GM12878 (cell line): ENCODE results near the gene DIP2C. TPM values are rescaled to one million over a fixed set of nuclear protein-coding genes. Genes with fewer than 3 reads are reported as not detected.

ENCODE experiments used
- ATAC-seq: fragments of 200-7000 bp; cut with Tn5 transposase; 3 replicates; pipeline ENCODE4 v1.9.1; 2020; ENCODE audit warnings: mild to moderate bottlenecking, moderate library complexity
- BruUV-seq: library from RNA; stranded (reverse); fragments of 400-500 nt; replicated peaks from 2 replicates; lab custom pipeline; 2021; lab: Mats Ljungman, UMichigan
- CTCF ChIA-PET: fragments of 300-600 bp; sonication (Branson Sonifier 250); formaldehyde crosslinking; extraction: SDS; loops from one replicate; lab custom pipeline; 2021; ENCODE audit warnings: inconsistent platforms; lab: Yijun Ruan, JAX
- POLR2A ChIA-PET: fragments of 350-600 bp; formaldehyde crosslinking; extraction: SDS; loops from one replicate; lab custom pipeline; 2021; ENCODE audit warnings: inconsistent platforms; lab: Charles Lee
- RAD21 ChIA-PET: fragments of 300-600 bp; sonication (Branson Sonifier 250); formaldehyde crosslinking; loops from one replicate; lab custom pipeline; 2023; ENCODE audit warnings: antibody characterized with exemption; ENCODE audit not compliant: unreplicated experiment; lab: Charles Lee
- SMC1A ChIA-PET: fragments of 300-600 bp; sonication (Branson Sonifier 250); formaldehyde crosslinking; loops from one replicate; lab custom pipeline; 2023; ENCODE audit not compliant: unreplicated experiment, uncharacterized antibody; lab: Charles Lee
- DNase-seq: peaks from one replicate; pipeline ENCODE4 v3.0.0-alpha.2; 2011; ENCODE audit warnings: low read depth, low spot score
- FAIRE-seq: peaks from 3 replicates; lab custom pipeline; 2011; peaks lifted over from hg19 to GRCh38; lab: Jason Lieb, UNC
- H2AFZ ChIP-seq: 2 replicates; pipeline ENCODE4 v1.6.0; 2011; ENCODE audit warnings: low read depth, low read length, control low read depth; ENCODE audit not compliant: control insufficient read depth
- H3K27ac ChIP-seq: 2 replicates; pipeline ENCODE4 v1.5.1; 2011; ENCODE audit warnings: control low read depth; ENCODE audit not compliant: control insufficient read depth, insufficient read depth
- H3K27me3 ChIP-seq, 2 experiments: replicated peaks in 1 of 2; 2 replicates each; pipeline versions ENCODE4 v1.6.0 to v1.6.1; 2011; ENCODE audit warnings: low read length in 1 of 2; ENCODE audit not compliant: control insufficient read depth in 2 of 2, insufficient read depth in 2 of 2
- H3K36me3 ChIP-seq, 2 experiments: 2 replicates each; pipeline ENCODE4 v1.5.1; 2011; ENCODE audit warnings: low read length in 1 of 2; ENCODE audit not compliant: control insufficient read depth in 2 of 2, insufficient read depth in 2 of 2
- H3K4me1 ChIP-seq: 2 replicates; pipeline ENCODE4 v1.6.1; 2011; ENCODE audit warnings: mild to moderate bottlenecking, low read length, moderate library complexity, mixed read lengths; ENCODE audit not compliant: control insufficient read depth, insufficient read depth
- H3K4me2 ChIP-seq: 2 replicates; pipeline ENCODE4 v1.6.0; 2011; ENCODE audit warnings: control low read depth; ENCODE audit not compliant: control insufficient read depth, insufficient read depth
- H3K4me3 ChIP-seq: fragments of 200-600 bp; sonication (generic); 2 replicates; pipeline ENCODE4 v1.5.1; 2016
- H3K79me2 ChIP-seq: 2 replicates; pipeline ENCODE4 v1.6.0; 2011; ENCODE audit warnings: low read length; ENCODE audit not compliant: control insufficient read depth, insufficient read depth
- H3K9ac ChIP-seq: 2 replicates; pipeline ENCODE4 v1.8.0; 2011; ENCODE audit warnings: low read length, control low read depth, mixed read lengths; ENCODE audit not compliant: control insufficient read depth, insufficient read depth
- H3K9me3 ChIP-seq: replicated peaks from 3 replicates; pipeline ENCODE4 v1.5.1; 2011; ENCODE audit warnings: mild to moderate bottlenecking, low read length; ENCODE audit not compliant: control insufficient read depth, insufficient read depth
- H4K20me1 ChIP-seq: 2 replicates; pipeline ENCODE4 v1.6.0; 2011; ENCODE audit not compliant: control insufficient read depth, insufficient read depth
- CUX1 ChIP-seq: IDR thresholded peaks from 2 replicates; pipeline ENCODE4 v1.6.1; 2012; ENCODE audit warnings: improper control_type of control experiment, low read depth, low read length; ENCODE audit not compliant: insufficient replicate concordance
- MTA3 ChIP-seq: IDR thresholded peaks from 2 replicates; pipeline ENCODE4 v1.6.1; 2012; ENCODE audit warnings: low read length, inconsistent platforms, borderline replicate concordance
- NRF1 ChIP-seq: conservative IDR thresholded peaks from 2 replicates; pipeline ENCODE4 v1.6.1; 2011; ENCODE audit warnings: mild to moderate bottlenecking, low read depth, low read length, improper control_type of control experiment
- SMAD1 ChIP-seq: fragments of 450-650 bp; IDR thresholded peaks from 2 replicates; pipeline ENCODE4 v1.6.1; 2018; ENCODE audit warnings: mild to moderate bottlenecking, low read depth; ENCODE audit not compliant: partially characterized antibody
- STAT3 ChIP-seq: IDR thresholded peaks from 2 replicates; pipeline ENCODE4 v1.6.1; 2011; ENCODE audit warnings: low read depth, low read length, improper control_type of control experiment
- TAF1 ChIP-seq: IDR thresholded peaks from 2 replicates; pipeline ENCODE4 v1.6.1; 2011; ENCODE audit warnings: mild to moderate bottlenecking, low read depth, low read length, borderline replicate concordance
- TCF12 ChIP-seq: IDR thresholded peaks from 2 replicates; pipeline ENCODE4 v1.6.1; 2011; ENCODE audit warnings: low read depth, mild to moderate bottlenecking, low read length
- WGBS: methylation state at CpG from one replicate; pipeline ENCODE4 v1.1.6; 2016; ENCODE audit warnings: low lambda C conversion rate; ENCODE audit not compliant: insufficient replicate concordance, insufficient coverage; ENCODE audit errors: missing lambda C conversion rate; 5-methylcytosine and 5-hydroxymethylcytosine counted together
- in situ Hi-C: fragments of 300-500 bp; cut with MboI; formaldehyde crosslinking; loops from 9 replicates; pipeline ENCODE4 v1.14.3; 2018; ENCODE audit warnings: mixed read lengths
- intact Hi-C: fragments of 100-400 bp; cut with micrococcal nuclease; formaldehyde crosslinking; loops from one replicate; pipeline ENCODE4 v1.14.2; 2022; ENCODE audit not compliant: unreplicated experiment
- polyA plus RNA-seq, 11 experiments: library from polyadenylated mRNA; depleted of rRNA in 4 of 11; unstranded in 6 of 11; stranded (reverse) in 5 of 11; fragments of >200 nt; fragmentation: Nextera tagmentation in 4 of 11; fragmentation: Illumina TruSeq in 1 of 11; extraction: Ambion mirVana in 4 of 11; extraction: Trizol in 1 of 11; gene quantifications; 1 replicate in 1 of 11; 2 replicates in 10 of 11; pipeline versions ENCODE4 v1.2.1 to v1.2.3, GENCODE V29; 2011 to 2016; ENCODE audit warnings: inconsistent platforms in 2 of 11, missing spikeins in 2 of 11, low read depth in 1 of 11
- total RNA-seq, 4 experiments: library from RNA; depleted of rRNA in 3 of 4; stranded (reverse); fragments of >200 nt in 3 of 4; fragmentation: Illumina TruSeq in 1 of 4; extraction: Trizol in 1 of 4; gene quantifications; 2 replicates each; pipeline versions ENCODE4 v1.2.1 to v1.2.3, GENCODE V29; 2013 to 2021

DIP2C gene
- total and polyA plus RNA-seq, 10 of the 15 experiments (the other 5 are each of a cell fraction or from before 2014, with no cell fraction given): 0.01 to 0.10 (median 0.06) TPM

GRCh38 chr10:728603-729002 is 39.1 kb upstream of the DIP2C start:
- Histone ChIP-seq H3K79me2 (no peaks in the 10 kb centered on the region), H3K4me1 (no peaks in the 10 kb centered on the region), H2AFZ (no peak overlapping the region), H3K4me3 (no peak overlapping the region), H3K27me3 (no peaks in the 10 kb centered on the region; a peak in 1 of 4 replicates), H4K20me1 (no peaks in the 10 kb centered on the region), H3K36me3 (no peaks in the 10 kb centered on the region), H3K27ac (no peak overlapping the region), H3K4me2 (no peak overlapping the region), H3K9ac (no peak overlapping the region), H3K9me3 (no peaks in the 10 kb centered on the region; the same call in 2 of the 3 replicates)
- ChIA-PET POLR2A (no interaction called here), RAD21 (no interaction called here), CTCF (no interaction called here), SMC1A (no interaction called here)
- BruUV-seq: no TSS peak
- DNase-seq (no peak), ATAC-seq (no peak), FAIRE-seq (no peak)
- no peak for TF ChIP-seq SMAD1
- TF ChIP-seq TCF12: no peak
- no peak for TF ChIP-seq STAT3
- no peak for TF ChIP-seq TAF1
- TF ChIP-seq NRF1: no peak
- in situ Hi-C loops (no loop called here), intact Hi-C loops (no loop called here)
- WGBS: 30% methylated on average over 4 of the region's 8 CpGs

GRCh38 chr10:727162-727790 is 37.8 kb upstream of the DIP2C start:
- Histone ChIP-seq H3K27me3 (no peaks in the 10 kb centered on the region; a peak in 1 of 4 replicates), H3K27ac (no peak overlapping the region), H3K9me3 (no peaks in the 10 kb centered on the region; the same call in 2 of the 3 replicates), H3K4me1 (no peaks in the 10 kb centered on the region), H3K36me3 (no peaks in the 10 kb centered on the region), H4K20me1 (no peaks in the 10 kb centered on the region), H3K79me2 (no peaks in the 10 kb centered on the region), H3K9ac (no peak overlapping the region), H3K4me2 (no peak overlapping the region), H2AFZ (no peak overlapping the region), H3K4me3 (no peak overlapping the region)
- intact Hi-C loops (no loop called here), in situ Hi-C loops (no loop called here)
- WGBS: 37% methylated on average over 14 of the region's 15 CpGs
- no TSS peak for BruUV-seq
- SMC1A ChIA-PET: no interaction called here
- DNase-seq: no peak
- ATAC-seq: no peak
- POLR2A ChIA-PET: no interaction called here
- RAD21 ChIA-PET: no interaction called here
- CTCF ChIA-PET: no interaction called here
- no peak for FAIRE-seq
- TF ChIP-seq CUX1 (no peak), MTA3 (no peak)
